ENCODE data around the gene EI24.

DNA sequence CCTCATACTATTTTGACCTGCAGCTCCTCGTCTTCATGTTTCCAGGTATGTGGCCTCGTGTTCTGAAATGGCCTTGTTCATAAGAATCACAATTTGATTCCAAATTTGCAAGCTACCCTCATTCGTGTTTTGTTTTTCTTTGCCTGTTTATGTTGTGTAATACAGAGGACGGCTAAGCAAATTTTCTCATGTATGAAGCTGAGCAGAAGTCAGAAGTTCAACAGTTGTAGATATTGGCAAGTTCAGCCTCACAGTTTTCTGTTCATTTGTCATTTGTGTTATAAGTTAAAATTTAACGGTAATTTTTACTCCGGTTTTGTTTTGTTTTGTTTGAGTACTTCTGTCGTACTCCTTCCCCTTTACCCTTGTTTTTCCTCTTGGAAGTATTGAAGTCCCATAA, 40.3 kb downstream of the EI24 start:
- no peak for TF ChIP-seq CTCF (conservative IDR thresholded peaks at IDR 0.05; ENCODE audit: low read length)
- TF ChIP-seq EZH2phosphoT487 (IDR thresholded peaks at IDR 0.05; ENCODE audit: borderline replicate concordance) = no peak

All from Loucy (cell line).